NCI-H526 (cell line): ENCODE data around the gene RDH16.
"Not testable (repeated sequence)": the region's sequence is repeated elsewhere in the genome, so short reads cannot be mapped to it uniquely, and the experiment has no call there.

Source experiments
- DNase-seq, 2 experiments: peaks; one replicate each; lab custom pipeline; 2025; lab: John Stamatoyannopoulos, UW

The RDH16 gene

GRCh38 chr12:56916996-56917333, 40.4 kb downstream of the RDH16 start:
- no peak for DNase-seq

DNA sequence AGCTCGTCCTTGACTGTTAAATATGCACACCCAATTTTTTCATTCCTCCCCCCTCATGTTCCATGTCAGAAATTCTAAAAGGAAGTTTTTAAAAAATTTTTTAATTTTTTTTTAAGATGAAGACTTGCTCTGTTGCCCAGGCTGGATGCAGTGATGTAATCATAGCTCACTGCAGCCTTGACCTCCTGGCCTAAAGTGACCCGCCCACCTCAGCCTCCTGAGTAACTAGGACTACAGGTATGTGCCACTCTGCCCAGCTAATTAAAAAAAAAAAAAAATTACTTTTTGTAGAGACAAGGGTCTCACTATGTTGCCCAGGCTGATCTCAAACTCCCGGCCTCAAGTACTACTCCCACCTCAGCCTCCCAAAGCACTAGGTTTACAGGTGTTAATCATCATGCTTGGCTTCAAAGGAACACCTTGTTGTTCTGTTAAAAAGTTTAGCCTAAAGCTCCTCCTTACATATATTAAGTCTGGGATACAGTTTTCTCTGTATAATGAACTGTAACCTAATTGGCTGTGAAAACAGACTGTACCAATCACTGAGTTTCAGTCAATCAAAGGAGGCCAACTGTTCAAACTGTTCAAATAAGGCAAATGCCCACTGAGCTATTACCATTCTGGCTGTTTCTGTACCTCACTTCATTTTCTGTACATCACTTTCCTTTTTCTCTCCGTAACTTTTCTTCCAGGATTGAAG, 41.0 kb downstream of the RDH16 start:
- DNase-seq = no peak

DNA sequence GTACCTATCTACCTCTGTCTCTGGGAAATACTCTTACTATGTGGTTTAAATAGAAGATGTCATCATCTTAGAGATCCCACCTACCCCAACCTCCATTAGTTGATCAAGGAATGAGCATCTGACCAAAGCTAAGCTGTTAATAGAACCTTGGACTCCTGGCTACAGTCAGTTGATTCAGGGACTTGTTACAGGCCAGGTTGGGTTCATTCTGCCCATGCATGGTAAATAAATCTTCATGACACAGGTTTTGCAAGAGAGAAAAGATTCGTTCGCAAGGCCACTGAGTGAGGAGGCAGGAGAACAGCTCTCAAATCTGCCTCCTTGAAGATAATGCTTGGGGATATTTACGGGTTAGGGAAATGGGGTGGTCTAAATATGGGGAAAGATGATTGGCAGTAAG, 42.7 kb downstream of the RDH16 start:
- DNase-seq = no peak

DNA sequence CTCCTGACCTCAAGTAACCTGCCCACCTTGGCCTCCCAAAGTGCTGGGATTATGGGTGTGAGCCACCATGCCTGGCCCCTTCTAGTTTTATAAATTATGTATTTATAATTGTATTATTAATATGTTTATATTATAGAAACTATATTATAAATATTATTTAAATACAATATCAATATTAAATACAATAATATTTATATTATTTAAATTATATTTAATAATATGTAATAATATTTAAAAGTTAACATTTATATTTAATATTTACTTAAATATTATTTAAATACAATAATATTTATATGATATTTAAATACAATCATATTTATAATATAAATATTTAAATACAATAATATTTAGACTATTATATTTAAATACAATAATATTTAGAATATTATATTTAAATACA, 43.2 kb downstream of the RDH16 start:
- no peak for DNase-seq

DNA sequence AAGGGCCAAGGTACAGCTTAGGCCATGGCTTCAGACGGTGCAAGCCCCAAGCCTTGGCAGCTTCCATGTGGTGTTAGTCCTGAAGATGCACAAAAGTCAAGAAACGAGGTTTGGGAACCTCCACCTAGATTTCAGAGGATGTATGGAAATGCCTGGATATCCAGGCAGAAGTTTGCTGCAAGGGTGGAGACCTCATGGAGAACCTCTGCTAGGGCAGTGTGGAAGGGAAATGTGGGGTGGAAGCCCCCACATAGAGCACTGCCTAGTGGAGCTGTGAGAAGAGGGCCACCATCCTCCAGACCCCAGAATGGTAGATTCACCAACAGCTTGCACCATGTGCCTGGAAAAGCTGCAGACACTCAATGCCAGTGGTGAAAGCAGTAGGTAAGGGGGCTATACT, 48.0 kb downstream of the RDH16 start:
- not testable (repeated sequence) for DNase-seq

DNA sequence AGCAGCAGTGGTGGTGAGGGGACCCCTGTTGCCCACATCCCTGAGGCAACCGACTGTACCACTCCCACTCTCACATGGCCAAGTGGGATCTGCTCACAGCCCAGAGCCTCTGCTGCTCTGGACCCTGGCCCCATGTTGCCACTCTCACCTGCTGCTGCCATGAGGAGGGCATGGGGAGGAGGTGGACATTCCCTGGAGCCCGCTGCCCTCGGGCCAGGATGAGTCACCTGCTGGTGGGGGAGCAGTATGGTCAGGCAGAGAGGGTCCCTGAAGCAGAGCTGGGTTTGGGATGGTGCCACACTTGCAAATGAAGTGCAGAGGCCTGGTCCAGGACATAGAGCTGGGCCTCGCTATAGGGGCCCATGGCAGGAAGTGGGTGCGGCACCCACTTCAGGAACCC, 49.3 kb downstream of the RDH16 start:
- no peak for DNase-seq

- DNase-seq = no peak
Observed at GRCh38 chr12:56905852-56906251, 51.6 kb downstream of the RDH16 start.

- no peak for DNase-seq
Observed at GRCh38 chr12:56903374-56903773, 54.0 kb downstream of the RDH16 start.
